ENCODE measurements around the gene EDC4. TPM values are rescaled to one million over a fixed set of nuclear protein-coding genes. Genes with fewer than 3 reads are reported as not detected.

Gene EDC4
- total and polyA plus RNA-seq, 2 of the 13 experiments (the other 11 are each of a cell fraction or from before 2014, with no cell fraction given): 51.4 to 59.1 TPM

DNA sequence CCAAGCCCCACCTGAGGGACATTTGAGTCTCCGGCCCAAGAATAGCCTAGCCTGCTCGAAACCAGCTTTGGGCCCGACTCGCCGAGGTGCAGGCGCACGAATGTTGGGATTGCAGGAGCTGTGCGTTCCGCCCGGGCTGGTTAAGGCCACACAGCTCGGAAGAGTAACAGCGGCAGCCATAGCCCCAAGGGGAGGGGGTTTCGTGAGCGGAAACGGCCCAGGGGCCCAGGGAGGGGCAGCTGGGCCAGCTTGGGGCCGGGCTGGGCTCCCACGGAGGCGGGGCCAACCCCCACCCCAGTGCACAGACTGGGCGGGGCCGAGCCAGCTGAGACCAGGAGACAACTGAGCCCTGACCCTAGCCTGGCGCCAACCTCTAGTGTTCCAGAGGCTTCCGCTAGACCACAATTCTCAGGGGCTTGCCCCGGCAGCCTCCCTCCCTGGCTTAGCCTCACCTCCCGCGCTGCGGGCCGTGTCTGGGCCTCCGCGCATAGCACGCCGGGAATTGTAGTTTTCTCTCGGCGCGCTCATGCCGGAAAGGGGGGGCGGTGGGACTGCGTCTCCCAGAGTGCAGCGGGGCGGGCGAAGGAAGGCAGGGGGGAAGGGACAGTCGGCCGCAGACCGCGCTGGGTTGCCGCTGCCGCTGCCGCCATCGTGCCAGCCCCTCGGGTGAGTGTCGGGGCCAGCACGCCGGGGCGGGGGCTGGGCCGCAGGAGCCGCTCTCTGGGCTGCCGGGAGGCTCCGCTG is 26.4 kb upstream of the EDC4 start, which contains the start of gene NUTF2 (continued):
- TF ChIP-seq, protein P1, sequence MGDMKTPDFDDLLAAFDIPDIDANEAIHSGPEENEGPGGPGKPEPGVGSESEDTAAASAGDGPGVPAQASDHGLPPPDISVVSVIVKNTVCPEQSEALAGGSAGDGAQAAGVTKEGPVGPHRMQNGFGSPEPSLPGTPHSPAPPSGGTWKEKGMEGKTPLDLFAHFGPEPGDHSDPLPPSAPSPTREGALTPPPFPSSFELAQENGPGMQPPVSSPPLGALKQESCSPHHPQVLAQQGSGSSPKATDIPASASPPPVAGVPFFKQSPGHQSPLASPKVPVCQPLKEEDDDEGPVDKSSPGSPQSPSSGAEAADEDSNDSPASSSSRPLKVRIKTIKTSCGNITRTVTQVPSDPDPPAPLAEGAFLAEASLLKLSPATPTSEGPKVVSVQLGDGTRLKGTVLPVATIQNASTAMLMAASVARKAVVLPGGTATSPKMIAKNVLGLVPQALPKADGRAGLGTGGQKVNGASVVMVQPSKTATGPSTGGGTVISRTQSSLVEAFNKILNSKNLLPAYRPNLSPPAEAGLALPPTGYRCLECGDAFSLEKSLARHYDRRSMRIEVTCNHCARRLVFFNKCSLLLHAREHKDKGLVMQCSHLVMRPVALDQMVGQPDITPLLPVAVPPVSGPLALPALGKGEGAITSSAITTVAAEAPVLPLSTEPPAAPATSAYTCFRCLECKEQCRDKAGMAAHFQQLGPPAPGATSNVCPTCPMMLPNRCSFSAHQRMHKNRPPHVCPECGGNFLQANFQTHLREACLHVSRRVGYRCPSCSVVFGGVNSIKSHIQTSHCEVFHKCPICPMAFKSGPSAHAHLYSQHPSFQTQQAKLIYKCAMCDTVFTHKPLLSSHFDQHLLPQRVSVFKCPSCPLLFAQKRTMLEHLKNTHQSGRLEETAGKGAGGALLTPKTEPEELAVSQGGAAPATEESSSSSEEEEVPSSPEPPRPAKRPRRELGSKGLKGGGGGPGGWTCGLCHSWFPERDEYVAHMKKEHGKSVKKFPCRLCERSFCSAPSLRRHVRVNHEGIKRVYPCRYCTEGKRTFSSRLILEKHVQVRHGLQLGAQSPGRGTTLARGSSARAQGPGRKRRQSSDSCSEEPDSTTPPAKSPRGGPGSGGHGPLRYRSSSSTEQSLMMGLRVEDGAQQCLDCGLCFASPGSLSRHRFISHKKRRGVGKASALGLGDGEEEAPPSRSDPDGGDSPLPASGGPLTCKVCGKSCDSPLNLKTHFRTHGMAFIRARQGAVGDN (CRISPR knock-in tag; IDR thresholded peaks at IDR 0.05): peak; percentile 96
- no peak for TF ChIP-seq NFKBIZ (CRISPR knock-in tag; IDR thresholded peaks at IDR 0.05)
- no peak; the same call in 1 of the 2 replicates for TF ChIP-seq ZNF775 (CRISPR knock-in tag; IDR thresholded peaks at IDR 0.05; ENCODE audit: borderline replicate concordance)
- TF ChIP-seq REL (CRISPR knock-in tag; conservative IDR thresholded peaks at IDR 0.05): no peak
- peak; percentile 30 for TF ChIP-seq TBP (CRISPR knock-in tag; IDR thresholded peaks at IDR 0.05)
- TF ChIP-seq ETV6 (CRISPR knock-in tag; conservative IDR thresholded peaks at IDR 0.05): no peak
- TF ChIP-seq, protein P2, sequence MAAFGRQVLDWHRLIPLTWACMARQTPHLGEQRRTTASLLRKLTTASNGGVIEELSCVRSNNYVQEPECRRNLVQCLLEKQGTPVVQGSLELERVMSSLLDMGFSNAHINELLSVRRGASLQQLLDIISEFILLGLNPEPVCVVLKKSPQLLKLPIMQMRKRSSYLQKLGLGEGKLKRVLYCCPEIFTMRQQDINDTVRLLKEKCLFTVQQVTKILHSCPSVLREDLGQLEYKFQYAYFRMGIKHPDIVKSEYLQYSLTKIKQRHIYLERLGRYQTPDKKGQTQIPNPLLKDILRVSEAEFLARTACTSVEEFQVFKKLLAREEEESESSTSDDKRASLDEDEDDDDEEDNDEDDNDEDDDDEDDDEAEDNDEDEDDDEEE (CRISPR knock-in tag; IDR thresholded peaks at IDR 0.05): peak; percentile 82; the same call in 1 of the 2 replicates
- TF ChIP-seq, protein P3, sequence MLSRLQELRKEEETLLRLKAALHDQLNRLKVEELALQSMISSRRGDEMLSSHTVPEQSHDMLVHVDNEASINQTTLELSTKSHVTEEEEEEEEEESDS (CRISPR knock-in tag; IDR thresholded peaks at IDR 0.05; ENCODE audit: borderline replicate concordance): no peak
- TF ChIP-seq, protein P4, sequence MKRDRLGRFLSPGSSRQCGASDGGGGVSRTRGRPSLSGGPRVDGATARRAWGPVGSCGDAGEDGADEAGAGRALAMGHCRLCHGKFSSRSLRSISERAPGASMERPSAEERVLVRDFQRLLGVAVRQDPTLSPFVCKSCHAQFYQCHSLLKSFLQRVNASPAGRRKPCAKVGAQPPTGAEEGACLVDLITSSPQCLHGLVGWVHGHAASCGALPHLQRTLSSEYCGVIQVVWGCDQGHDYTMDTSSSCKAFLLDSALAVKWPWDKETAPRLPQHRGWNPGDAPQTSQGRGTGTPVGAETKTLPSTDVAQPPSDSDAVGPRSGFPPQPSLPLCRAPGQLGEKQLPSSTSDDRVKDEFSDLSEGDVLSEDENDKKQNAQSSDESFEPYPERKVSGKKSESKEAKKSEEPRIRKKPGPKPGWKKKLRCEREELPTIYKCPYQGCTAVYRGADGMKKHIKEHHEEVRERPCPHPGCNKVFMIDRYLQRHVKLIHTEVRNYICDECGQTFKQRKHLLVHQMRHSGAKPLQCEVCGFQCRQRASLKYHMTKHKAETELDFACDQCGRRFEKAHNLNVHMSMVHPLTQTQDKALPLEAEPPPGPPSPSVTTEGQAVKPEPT (CRISPR knock-in tag; IDR thresholded peaks at IDR 0.05; ENCODE audit: low read depth): peak; percentile 57; the same call in 1 of the 2 replicates
- TF ChIP-seq, protein P5, sequence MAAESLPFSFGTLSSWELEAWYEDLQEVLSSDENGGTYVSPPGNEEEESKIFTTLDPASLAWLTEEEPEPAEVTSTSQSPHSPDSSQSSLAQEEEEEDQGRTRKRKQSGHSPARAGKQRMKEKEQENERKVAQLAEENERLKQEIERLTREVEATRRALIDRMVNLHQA (CRISPR knock-in tag; IDR thresholded peaks at IDR 0.05): no peak
- TF ChIP-seq ZNF552 (CRISPR knock-in tag; IDR thresholded peaks at IDR 0.05; ENCODE audit: borderline replicate concordance): peak; percentile 55; the same call in 1 of the 2 replicates
- TF ChIP-seq TEAD2 (CRISPR knock-in tag; IDR thresholded peaks at IDR 0.05): no peak
- TF ChIP-seq BHLHE40 (IDR thresholded peaks at IDR 0.05; ENCODE audit: low read length): 0 out of 2 replicates have a peak, but pooled peaks have one; percentile 6
- peak; percentile 81 for TF ChIP-seq RBM39 (IDR thresholded peaks at IDR 0.05; ENCODE audit: low read depth, low read length, poor library complexity, severe bottlenecking)
